ENCODE data around the gene C2orf78.
"Not testable (repeated sequence)": the region's sequence is repeated elsewhere in the genome, so short reads cannot be mapped to it uniquely, and the experiment has no call there.

C2orf78 gene

GRCh38 chr2:73780237-73780582, 3.8 kb upstream of the C2orf78 start:
- DNase-seq (ENCODE audit: low spot score) = no peak

- not testable (repeated sequence) for DNase-seq (ENCODE audit: low spot score)
Measured at GRCh38 chr2:73783402-73783801, 581 bp upstream of the C2orf78 start.

GRCh38 chr2:73811878-73812277, 27.9 kb downstream of the C2orf78 start:
- DNase-seq (ENCODE audit: low spot score) = no peak

GRCh38 chr2:73812635-73813034, 28.7 kb downstream of the C2orf78 start:
- no peak for DNase-seq (ENCODE audit: low spot score)

- no peak for DNase-seq (ENCODE audit: low spot score)
Measured at GRCh38 chr2:73818296-73818695, 34.3 kb downstream of the C2orf78 start.

- no peak for DNase-seq (ENCODE audit: low spot score)
Measured at GRCh38 chr2:73821227-73821626, 37.2 kb downstream of the C2orf78 start.

GRCh38 chr2:73821669-73822068, 37.7 kb downstream of the C2orf78 start:
- DNase-seq (ENCODE audit: low spot score) = no peak

GRCh38 chr2:73822276-73822675, 38.3 kb downstream of the C2orf78 start:
- DNase-seq (ENCODE audit: low spot score) = no peak

- no peak for DNase-seq (ENCODE audit: low spot score)
Measured at GRCh38 chr2:73822991-73823390, 39.0 kb downstream of the C2orf78 start.

- no peak for DNase-seq (ENCODE audit: low spot score)
Measured at GRCh38 chr2:73823416-73823815, 39.4 kb downstream of the C2orf78 start.

GRCh38 chr2:73823916-73824523, 40.0 kb downstream of the C2orf78 start:
- DNase-seq (ENCODE audit: low spot score) = peak; percentile 68

- no peak for DNase-seq (ENCODE audit: low spot score)
Measured at GRCh38 chr2:73825408-73825807, 41.4 kb downstream of the C2orf78 start.

GRCh38 chr2:73827018-73827417, 43.0 kb downstream of the C2orf78 start:
- DNase-seq (ENCODE audit: low spot score) = no peak

- no peak for DNase-seq (ENCODE audit: low spot score)
Measured at GRCh38 chr2:73827660-73828388, 43.8 kb downstream of the C2orf78 start.

- DNase-seq (ENCODE audit: low spot score) = no peak
Measured at GRCh38 chr2:73828389-73828817, 44.4 kb downstream of the C2orf78 start.

GRCh38 chr2:73828818-73829570, 45.0 kb downstream of the C2orf78 start, which contains the start of gene STAMBP:
Gene STAMBP (plus strand): TSS chr2:73828961. CDS start chr2:73830857, 1,896 bp downstream.
- peak; percentile 94 for DNase-seq (ENCODE audit: low spot score)

- DNase-seq (ENCODE audit: low spot score) = peak; percentile 54
Measured at GRCh38 chr2:73830871-73831401, 47.0 kb downstream of the C2orf78 start.

GRCh38 chr2:73832930-73833329, 48.9 kb downstream of the C2orf78 start:
- DNase-seq (ENCODE audit: low spot score) = no peak

GRCh38 chr2:73836141-73836943, 52.4 kb downstream of the C2orf78 start:
- DNase-seq (ENCODE audit: low spot score) = no peak

GRCh38 chr2:73837847-73838585, 54.0 kb downstream of the C2orf78 start:
- DNase-seq (ENCODE audit: low spot score) = no peak

- no peak for DNase-seq (ENCODE audit: low spot score)
Measured at GRCh38 chr2:73838889-73839534, 55.0 kb downstream of the C2orf78 start.

Data from AG08395 (cell line).